Keratinocyte (primary cell): ENCODE measurements around the gene MEGF11. TPM values are rescaled to one million over a fixed set of nuclear protein-coding genes. Genes with fewer than 3 reads are reported as not detected.

Experiments
- DNase-seq: peaks from one replicate; pipeline ENCODE4 v3.0.0-alpha.2; 2011; ENCODE audit warnings: low read depth, missing footprints, low spot score
- FAIRE-seq: peaks from 2 replicates; lab custom pipeline; 2011; peaks lifted over from hg19 to GRCh38; lab: Jason Lieb, UNC
- H2AFZ ChIP-seq: 2 replicates; pipeline ENCODE4 v1.6.0; 2012; ENCODE audit warnings: low read length, control low read depth, inconsistent platforms; ENCODE audit not compliant: control insufficient read depth
- H3K27ac ChIP-seq: 2 replicates; pipeline ENCODE4 v1.5.1; 2011; ENCODE audit warnings: low read length; ENCODE audit not compliant: control insufficient read depth, insufficient read depth
- H3K27me3 ChIP-seq: 3 replicates; pipeline ENCODE4 v1.6.0; 2011; ENCODE audit warnings: low read length; ENCODE audit not compliant: control insufficient read depth, insufficient read depth; ENCODE audit errors: extremely low read depth
- H3K36me3 ChIP-seq, 2 experiments: 2 replicates in 1 of 2; 3 replicates in 1 of 2; pipeline ENCODE4 v1.5.1; 2011; ENCODE audit warnings: low read length in 2 of 2, mild to moderate bottlenecking in 1 of 2; ENCODE audit not compliant: control insufficient read depth in 2 of 2, insufficient read depth in 2 of 2; ENCODE audit errors: extremely low read depth in 1 of 2
- H3K4me1 ChIP-seq: 3 replicates; pipeline ENCODE4 v1.5.1; 2011; ENCODE audit warnings: low read length; ENCODE audit not compliant: control insufficient read depth, insufficient read depth; ENCODE audit errors: extremely low read depth
- H3K4me2 ChIP-seq: 3 replicates; pipeline ENCODE4 v1.6.0; 2011; ENCODE audit warnings: low read depth, low read length; ENCODE audit not compliant: control insufficient read depth, insufficient read depth; ENCODE audit errors: extremely low read depth
- H3K4me3 ChIP-seq, 3 experiments: fragments of 200-600 bp in 1 of 3; sonication (generic) in 1 of 3; 2 replicates in 2 of 3; 3 replicates in 1 of 3; pipeline ENCODE4 v1.5.1; 2011 to 2016; ENCODE audit warnings: low read length in 3 of 3, mild to moderate bottlenecking in 3 of 3, control low read depth in 2 of 3, inconsistent platforms in 1 of 3, low read depth in 1 of 3, mixed read lengths in 1 of 3, mixed run types in 1 of 3, moderate library complexity in 1 of 3; ENCODE audit not compliant: control insufficient read depth in 2 of 3, insufficient read depth in 2 of 3; ENCODE audit errors: extremely low read depth in 1 of 3
- H3K79me2 ChIP-seq: 2 replicates; pipeline ENCODE4 v1.6.0; 2012; ENCODE audit warnings: low read length; ENCODE audit not compliant: control insufficient read depth, insufficient read depth
- H3K9ac ChIP-seq: 3 replicates; pipeline ENCODE4 v1.6.0; 2011; ENCODE audit warnings: low read length; ENCODE audit not compliant: control insufficient read depth, insufficient read depth; ENCODE audit errors: extremely low read depth
- H3K9me1 ChIP-seq: 3 replicates; pipeline ENCODE4 v1.6.0; 2011; ENCODE audit warnings: low read length; ENCODE audit not compliant: control insufficient read depth, insufficient read depth; ENCODE audit errors: extremely low read depth
- H3K9me3 ChIP-seq: 2 replicates; pipeline ENCODE4 v1.5.1; 2012; ENCODE audit warnings: low read depth, low read length; ENCODE audit not compliant: control insufficient read depth
- H4K20me1 ChIP-seq: 3 replicates; pipeline ENCODE4 v1.6.0; 2011; ENCODE audit warnings: low read length; ENCODE audit not compliant: control insufficient read depth, insufficient read depth; ENCODE audit errors: extremely low read depth
- CTCF ChIP-seq, 3 experiments: IDR thresholded peaks in 1 of 3; conservative IDR thresholded peaks in 1 of 3; optimal IDR thresholded peaks in 1 of 3; 2 replicates in 2 of 3; 3 replicates in 1 of 3; pipeline versions ENCODE3 to v1.5.1; 2011; ENCODE audit warnings: low read length in 3 of 3, mild to moderate bottlenecking in 3 of 3, moderate library complexity in 2 of 3, control low read depth in 1 of 3, inconsistent platforms in 1 of 3; ENCODE audit not compliant: insufficient read depth in 2 of 3; ENCODE audit errors: extremely low read depth in 1 of 3
- EZH2 ChIP-seq: IDR thresholded peaks from one replicate; pipeline ENCODE4 v1.6.1; 2012; ENCODE audit warnings: inconsistent platforms, mild to moderate bottlenecking, low read length, moderate library complexity
- dilution Hi-C: fragments of 300-500 bp; cut with MboI; formaldehyde crosslinking; loops from one replicate; pipeline ENCODE4 v1.7.0; 2020; ENCODE audit warnings: low sequenced_read_pairs; ENCODE audit not compliant: extremely low pct_ligation_motif_present
- polyA plus RNA-seq, 5 experiments: library from polyadenylated mRNA; depleted of rRNA in 3 of 5; stranded (reverse) in 3 of 5; stranded (forward) in 1 of 5; unstranded in 1 of 5; fragments of >200 nt; gene quantifications; 1 replicate in 1 of 5; 2 replicates in 3 of 5; 3 replicates in 1 of 5; pipeline versions ENCODE4 v1.2.1 to v1.2.3, GENCODE V29; 2011 to 2012; ENCODE audit warnings: missing spikeins in 2 of 5, low read depth in 1 of 5, low replicate concordance in 1 of 5

MEGF11 gene
- polyA plus RNA-seq, 1 donor (not counting 4 experiments of a cell fraction or from before 2014, with no cell fraction given), result not detected

DNA sequence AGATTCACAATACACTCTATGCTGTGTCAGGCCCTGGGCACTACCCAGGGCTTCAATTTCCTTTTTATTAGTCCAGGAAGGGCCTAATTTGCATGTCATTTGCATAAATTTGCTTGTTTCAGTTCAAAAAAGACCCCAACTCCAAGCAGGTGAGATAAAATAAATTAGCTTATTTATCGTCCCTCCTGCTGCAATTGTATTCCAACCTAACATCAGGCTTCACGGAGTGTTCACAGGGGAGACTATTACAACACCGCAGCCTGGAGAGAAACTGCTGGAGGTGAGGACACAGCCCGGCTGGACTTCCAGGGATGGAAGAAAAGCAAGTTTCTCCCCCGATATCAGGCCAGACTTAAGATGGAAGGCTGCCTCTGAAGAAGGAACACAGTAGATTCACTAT lies 62.8 kb downstream of the MEGF11 start:
- DNase-seq (no peak), FAIRE-seq (no peak)
- no peaks in the 10 kb centered on the region for H3K9me1 ChIP-seq
- no peaks in the 10 kb centered on the region for H3K9me3 ChIP-seq
- TF ChIP-seq EZH2 (no peak), CTCF (optimal IDR thresholded peaks at IDR 0.05 in 1 of 3, IDR thresholded peaks at IDR 0.05 in 1 of 3, conservative IDR thresholded peaks at IDR 0.05 in 1 of 3; ENCODE audit: extremely low read depth in 1 of 3, insufficient read depth in 2 of 3, low read length in 3 of 3) (no peak)
- H3K27me3 ChIP-seq, result no peaks in the 10 kb centered on the region
- H3K4me3 ChIP-seq, result no peak overlapping the region
- H2AFZ ChIP-seq, result no peak overlapping the region
- dilution Hi-C loops, result no loop called here
- H3K36me3 ChIP-seq, result no peaks in the 10 kb centered on the region
- H4K20me1 ChIP-seq, result no peaks in the 10 kb centered on the region
- H3K79me2 ChIP-seq, result no peaks in the 10 kb centered on the region
- H3K4me1 ChIP-seq, result peaks cover 12% of the 10 kb centered on the region
- H3K4me2 ChIP-seq, result no peak overlapping the region
- H3K27ac ChIP-seq, result no peak overlapping the region
- no peak overlapping the region for H3K9ac ChIP-seq

DNA sequence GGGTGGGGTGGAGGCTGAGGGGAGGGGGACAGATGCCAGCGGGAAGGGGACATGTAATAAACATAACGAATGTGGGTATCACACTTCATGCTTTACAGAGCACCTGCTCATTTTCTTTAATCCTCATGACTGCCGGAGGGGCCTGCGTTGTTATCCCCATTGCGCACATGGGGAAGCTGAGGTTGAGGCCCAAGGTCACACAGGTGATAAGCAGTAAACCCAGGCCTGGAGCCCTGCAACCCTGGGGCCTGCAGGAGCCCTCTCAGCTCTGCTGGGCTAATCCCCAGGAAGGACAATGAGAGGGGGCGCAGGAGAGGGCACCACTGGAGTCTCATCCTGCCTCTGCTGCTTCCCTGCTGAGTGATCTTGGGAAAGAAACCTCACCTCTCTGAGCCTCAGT lies 64.3 kb downstream of the MEGF11 start:
- Histone ChIP-seq H2AFZ (no peak overlapping the region), H3K4me1 (peaks cover 12% of the 10 kb centered on the region), H3K79me2 (no peaks in the 10 kb centered on the region), H3K4me2 (no peak overlapping the region), H3K36me3 (no peaks in the 10 kb centered on the region), H3K9me3 (no peaks in the 10 kb centered on the region), H4K20me1 (no peaks in the 10 kb centered on the region), H3K9ac (no peak overlapping the region), H3K27ac (no peak overlapping the region), H3K27me3 (peaks cover 11% of the 10 kb centered on the region), H3K4me3 (no peak overlapping the region), H3K9me1 (no peaks in the 10 kb centered on the region)
- TF ChIP-seq CTCF (optimal IDR thresholded peaks at IDR 0.05 in 1 of 3, IDR thresholded peaks at IDR 0.05 in 1 of 3, conservative IDR thresholded peaks at IDR 0.05 in 1 of 3; ENCODE audit: extremely low read depth in 1 of 3, insufficient read depth in 2 of 3, low read length in 3 of 3) (no peak), EZH2 (no peak)
- FAIRE-seq (no peak), DNase-seq (no peak)
- dilution Hi-C loops, result no loop called here
